Measurements from ENCODE around the gene CGB8. TPM values are rescaled to one million over a fixed set of nuclear protein-coding genes. Genes with fewer than 3 reads are reported as not detected.
A peak's percentile ranks its signal among the peaks of the same experiment; 100 is the strongest.

The CGB8 gene
- total RNA-seq, 1 experiment from 2014 or later = not detected

DNA sequence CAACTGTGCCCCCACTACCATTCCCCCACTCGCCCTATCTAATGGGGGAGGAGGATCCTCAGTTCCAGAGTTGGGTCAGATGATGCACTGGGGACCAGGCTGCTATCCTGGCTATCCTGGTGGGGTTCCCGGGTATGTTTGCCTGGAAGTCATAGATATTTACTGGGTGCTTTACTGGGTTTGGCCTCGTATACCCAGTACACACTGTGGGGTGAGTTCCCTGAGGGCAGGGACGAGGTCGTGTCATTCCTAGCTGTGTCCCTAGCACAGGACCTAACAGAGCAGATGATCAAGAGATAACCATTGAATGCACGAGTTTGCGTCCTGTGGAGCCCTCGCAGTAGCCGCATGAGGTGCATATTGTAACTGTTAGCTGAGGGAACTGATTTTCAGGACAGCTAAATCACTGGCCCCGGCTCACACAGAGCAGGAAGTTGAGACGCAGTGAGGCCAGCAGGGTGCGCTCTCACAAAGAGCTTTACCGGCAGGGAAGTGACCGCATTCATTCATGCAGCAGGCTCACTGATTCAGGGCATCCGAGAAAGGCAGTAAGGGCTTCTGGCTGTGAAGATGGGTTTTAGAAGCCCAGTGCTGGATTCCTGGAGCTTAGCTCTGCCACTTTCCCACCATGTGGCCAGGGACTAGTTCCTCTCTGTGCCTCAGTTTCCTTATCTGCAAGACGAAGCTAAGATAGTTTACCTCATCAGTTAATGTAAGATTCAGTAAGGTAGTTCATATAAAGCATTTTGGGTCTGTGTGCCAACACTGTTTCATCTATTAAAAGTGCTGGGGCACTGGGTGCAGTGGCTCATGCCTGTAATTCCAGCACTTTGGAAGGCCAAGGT is 49.2 kb downstream of the CGB8 start:
- in situ Hi-C loops (cut with HindIII; ENCODE audit: low pct_unique_long_range_greater_than_20kb, low sequenced_read_pairs) = no loop called here
- DNase-seq (ENCODE audit: low read depth, low spot score) = no peak
- no TSS peak for BruUV-seq (replicated peaks)
- CTCF ChIA-PET = interaction anchor here (0.5 to 1.1 kb wide), 7 partner anchors 9 to 258 kb away, joined by 3 to 10 read pairs (median 4); partner anchors contain the start of gene NTF4
- intact Hi-C loops (cut with micrococcal nuclease; ENCODE audit: unreplicated experiment) = no loop called here
- TF ChIP-seq, protein P1, sequence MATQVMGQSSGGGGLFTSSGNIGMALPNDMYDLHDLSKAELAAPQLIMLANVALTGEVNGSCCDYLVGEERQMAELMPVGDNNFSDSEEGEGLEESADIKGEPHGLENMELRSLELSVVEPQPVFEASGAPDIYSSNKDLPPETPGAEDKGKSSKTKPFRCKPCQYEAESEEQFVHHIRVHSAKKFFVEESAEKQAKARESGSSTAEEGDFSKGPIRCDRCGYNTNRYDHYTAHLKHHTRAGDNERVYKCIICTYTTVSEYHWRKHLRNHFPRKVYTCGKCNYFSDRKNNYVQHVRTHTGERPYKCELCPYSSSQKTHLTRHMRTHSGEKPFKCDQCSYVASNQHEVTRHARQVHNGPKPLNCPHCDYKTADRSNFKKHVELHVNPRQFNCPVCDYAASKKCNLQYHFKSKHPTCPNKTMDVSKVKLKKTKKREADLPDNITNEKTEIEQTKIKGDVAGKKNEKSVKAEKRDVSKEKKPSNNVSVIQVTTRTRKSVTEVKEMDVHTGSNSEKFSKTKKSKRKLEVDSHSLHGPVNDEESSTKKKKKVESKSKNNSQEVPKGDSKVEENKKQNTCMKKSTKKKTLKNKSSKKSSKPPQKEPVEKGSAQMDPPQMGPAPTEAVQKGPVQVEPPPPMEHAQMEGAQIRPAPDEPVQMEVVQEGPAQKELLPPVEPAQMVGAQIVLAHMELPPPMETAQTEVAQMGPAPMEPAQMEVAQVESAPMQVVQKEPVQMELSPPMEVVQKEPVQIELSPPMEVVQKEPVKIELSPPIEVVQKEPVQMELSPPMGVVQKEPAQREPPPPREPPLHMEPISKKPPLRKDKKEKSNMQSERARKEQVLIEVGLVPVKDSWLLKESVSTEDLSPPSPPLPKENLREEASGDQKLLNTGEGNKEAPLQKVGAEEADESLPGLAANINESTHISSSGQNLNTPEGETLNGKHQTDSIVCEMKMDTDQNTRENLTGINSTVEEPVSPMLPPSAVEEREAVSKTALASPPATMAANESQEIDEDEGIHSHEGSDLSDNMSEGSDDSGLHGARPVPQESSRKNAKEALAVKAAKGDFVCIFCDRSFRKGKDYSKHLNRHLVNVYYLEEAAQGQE (IDR thresholded peaks at IDR 0.05; ENCODE audit: insufficient read depth in 1 of 2, low read depth in 2 of 2, low read length in 1 of 2) = no peak
- TF ChIP-seq, protein P2, sequence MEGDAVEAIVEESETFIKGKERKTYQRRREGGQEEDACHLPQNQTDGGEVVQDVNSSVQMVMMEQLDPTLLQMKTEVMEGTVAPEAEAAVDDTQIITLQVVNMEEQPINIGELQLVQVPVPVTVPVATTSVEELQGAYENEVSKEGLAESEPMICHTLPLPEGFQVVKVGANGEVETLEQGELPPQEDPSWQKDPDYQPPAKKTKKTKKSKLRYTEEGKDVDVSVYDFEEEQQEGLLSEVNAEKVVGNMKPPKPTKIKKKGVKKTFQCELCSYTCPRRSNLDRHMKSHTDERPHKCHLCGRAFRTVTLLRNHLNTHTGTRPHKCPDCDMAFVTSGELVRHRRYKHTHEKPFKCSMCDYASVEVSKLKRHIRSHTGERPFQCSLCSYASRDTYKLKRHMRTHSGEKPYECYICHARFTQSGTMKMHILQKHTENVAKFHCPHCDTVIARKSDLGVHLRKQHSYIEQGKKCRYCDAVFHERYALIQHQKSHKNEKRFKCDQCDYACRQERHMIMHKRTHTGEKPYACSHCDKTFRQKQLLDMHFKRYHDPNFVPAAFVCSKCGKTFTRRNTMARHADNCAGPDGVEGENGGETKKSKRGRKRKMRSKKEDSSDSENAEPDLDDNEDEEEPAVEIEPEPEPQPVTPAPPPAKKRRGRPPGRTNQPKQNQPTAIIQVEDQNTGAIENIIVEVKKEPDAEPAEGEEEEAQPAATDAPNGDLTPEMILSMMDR (IDR thresholded peaks at IDR 0.05) = peak; percentile 82
- Histone ChIP-seq H3K4me1 (ENCODE audit: control insufficient read depth, insufficient read depth, low read length) (no peaks in the 10 kb centered on the region), H3K27ac (ENCODE audit: low read length) (no peak overlapping the region), H3K9me3 (ENCODE audit: control insufficient read depth, insufficient read depth, low read depth, low read length) (no peaks in the 10 kb centered on the region), H3K36me3 (ENCODE audit: control insufficient read depth, insufficient read depth, low read length) (peaks cover 4% of the 10 kb centered on the region; the same call in 1 of the 2 replicates), H3K4me3 (ENCODE audit: low read depth in 2 of 2, low read length in 2 of 2) (no peak overlapping the region), H3K27me3 (ENCODE audit: control insufficient read depth, insufficient read depth, low read length) (no peaks in the 10 kb centered on the region)
- peak; percentile 89 for ATAC-seq
- POLR2A ChIA-PET = interaction anchor here (0.6 kb wide), 1 partner anchor 360 kb away, joined by 9 read pairs; no protein-coding TSS in a partner anchor

DNA sequence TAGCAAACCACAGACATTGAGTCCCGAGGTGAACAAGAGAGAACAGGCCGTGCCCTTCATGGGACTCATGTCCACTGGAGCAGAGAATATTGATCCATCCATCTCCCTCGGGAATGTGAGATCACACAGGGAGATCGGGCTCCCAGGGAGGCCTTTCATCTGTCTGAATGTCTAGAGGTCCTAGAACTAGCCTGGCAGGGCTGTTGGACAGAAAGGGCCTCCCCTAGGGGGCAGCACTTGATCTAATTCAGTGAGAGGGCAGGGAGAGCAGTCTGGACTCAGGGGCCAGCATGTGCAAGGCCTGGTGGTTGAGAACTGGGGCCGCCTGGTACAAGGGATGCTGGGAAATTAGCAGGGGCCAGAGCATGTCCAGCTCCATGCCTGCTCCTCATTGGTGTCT is 50.9 kb downstream of the CGB8 start:
- no peak overlapping the region for H3K27ac ChIP-seq (ENCODE audit: low read length)
- peaks cover 4% of the 10 kb centered on the region for H3K36me3 ChIP-seq (ENCODE audit: control insufficient read depth, insufficient read depth, low read length)
- no TSS peak for BruUV-seq (replicated peaks)
- POLR2A ChIA-PET = interaction anchor here (0.7 kb wide), 1 partner anchor 275 kb away, joined by 8 read pairs; no protein-coding TSS in a partner anchor
- no peak overlapping the region for H3K4me3 ChIP-seq (ENCODE audit: low read depth in 2 of 2, low read length in 2 of 2)
- no peaks in the 10 kb centered on the region for H3K9me3 ChIP-seq (ENCODE audit: control insufficient read depth, insufficient read depth, low read depth, low read length)
- intact Hi-C loops (cut with micrococcal nuclease; ENCODE audit: unreplicated experiment) = no loop called here
- ATAC-seq (no peak), DNase-seq (ENCODE audit: low read depth, low spot score) (no peak)
- H3K4me1 ChIP-seq (ENCODE audit: control insufficient read depth, insufficient read depth, low read length) = no peaks in the 10 kb centered on the region
- no peak for TF ChIP-seq POLR2AphosphoS5 (IDR thresholded peaks at IDR 0.05; ENCODE audit: low read depth, low read length)
- TF ChIP-seq, protein P1 (IDR thresholded peaks at IDR 0.05; ENCODE audit: insufficient read depth in 1 of 2, low read depth in 2 of 2, low read length in 1 of 2) = no peak
- TF ChIP-seq, protein P2 (IDR thresholded peaks at IDR 0.05) = peak; percentile 73
- H3K27me3 ChIP-seq (ENCODE audit: control insufficient read depth, insufficient read depth, low read length) = no peaks in the 10 kb centered on the region
- CTCF ChIA-PET = interaction anchor here (0.6 to 0.7 kb wide), 4 partner anchors 14 to 197 kb away, joined by 3 to 9 read pairs (median 4); partner anchors contain the start of gene CGB7
- in situ Hi-C loops (cut with HindIII; ENCODE audit: low pct_unique_long_range_greater_than_20kb, low sequenced_read_pairs) = no loop called here
